ENCODE measurements around the gene SLC25A21.
"Not testable (repeated sequence)": the region's sequence is repeated elsewhere in the genome, so short reads cannot be mapped to it uniquely, and the experiment has no call there.

Gene SLC25A21

GRCh38 chr14:36820901-36821300 is 351.5 kb downstream of the SLC25A21 start:
- DNase-seq (ENCODE audit: low spot score), result no peak

GRCh38 chr14:36820111-36820709 is 352.2 kb downstream of the SLC25A21 start:
- no peak for DNase-seq (ENCODE audit: low spot score)

GRCh38 chr14:36818794-36819384 is 353.5 kb downstream of the SLC25A21 start:
- no peak for DNase-seq (ENCODE audit: low spot score)

- no peak for DNase-seq (ENCODE audit: low spot score)
These were observed 354.2 kb downstream of the SLC25A21 start for GRCh38 chr14:36818246-36818645.

- DNase-seq (ENCODE audit: low spot score), result no peak
These were observed 355.1 kb downstream of the SLC25A21 start for GRCh38 chr14:36817071-36817930.

GRCh38 chr14:36816481-36816880 is 355.9 kb downstream of the SLC25A21 start:
- DNase-seq (ENCODE audit: low spot score), result no peak

- not testable (repeated sequence) for DNase-seq (ENCODE audit: low spot score)
These were observed 357.6 kb downstream of the SLC25A21 start for GRCh38 chr14:36814783-36815182.

- no peak for DNase-seq (ENCODE audit: low spot score)
These were observed 362.2 kb downstream of the SLC25A21 start for GRCh38 chr14:36810209-36810608.

- no peak for DNase-seq (ENCODE audit: low spot score)
These were observed 364.7 kb downstream of the SLC25A21 start for GRCh38 chr14:36807727-36808126.

- no peak for DNase-seq (ENCODE audit: low spot score)
These were observed 367.3 kb downstream of the SLC25A21 start for GRCh38 chr14:36805131-36805559.

GRCh38 chr14:36797634-36798033 is 374.8 kb downstream of the SLC25A21 start:
- DNase-seq (ENCODE audit: low spot score), result no peak

- no peak for DNase-seq (ENCODE audit: low spot score)
These were observed 381.0 kb downstream of the SLC25A21 start for GRCh38 chr14:36791402-36791801.

- no peak for DNase-seq (ENCODE audit: low spot score)
These were observed 386.9 kb downstream of the SLC25A21 start for GRCh38 chr14:36785511-36785910.

- no peak for DNase-seq (ENCODE audit: low spot score)
These were observed 387.9 kb downstream of the SLC25A21 start for GRCh38 chr14:36784541-36784940.

GRCh38 chr14:36781897-36782296 is 390.5 kb downstream of the SLC25A21 start:
- no peak for DNase-seq (ENCODE audit: low spot score)

- DNase-seq (ENCODE audit: low spot score), result no peak
These were observed 398.8 kb downstream of the SLC25A21 start for GRCh38 chr14:36773558-36773957.

- peak; percentile 44 for DNase-seq (ENCODE audit: low spot score)
These were observed 399.3 kb downstream of the SLC25A21 start for GRCh38 chr14:36773136-36773540.

GRCh38 chr14:36771028-36771640 is 401.3 kb downstream of the SLC25A21 start:
- DNase-seq (ENCODE audit: low spot score), result no peak

- no peak for DNase-seq (ENCODE audit: low spot score)
These were observed 403.6 kb downstream of the SLC25A21 start for GRCh38 chr14:36768638-36769337.

- no peak for DNase-seq (ENCODE audit: low spot score)
These were observed 404.7 kb downstream of the SLC25A21 start for GRCh38 chr14:36767603-36768281.

GRCh38 chr14:36766974-36767373 is 405.4 kb downstream of the SLC25A21 start:
- no peak for DNase-seq (ENCODE audit: low spot score)

All from hematopoietic multipotent progenitor cell treated with erythropoietin and hydrocortisone succinate and interleukin-3 and kit ligand, for 15 days (in vitro differentiated cells).